ENCODE results near the gene CNOT1. TPM values are rescaled to one million over a fixed set of nuclear protein-coding genes. Genes with fewer than 3 reads are reported as not detected.

Gene CNOT1
- total and polyA plus RNA-seq, 3 donors from 2014 or later, result 267 to 449 (median 272) TPM

- no peak for DNase-seq
- Histone ChIP-seq H3K27ac (no peak overlapping the region), H3K9me3 (no peaks in the 10 kb centered on the region), H3K4me3 (no peak overlapping the region), H3K4me1 (peaks cover 12% of the 10 kb centered on the region), H3K36me3 (ENCODE audit: low read depth, missing control alignments) (no peaks in the 10 kb centered on the region), H3K27me3 (no peaks in the 10 kb centered on the region)
- 79 to 81% methylated on average over 8 of the region's 8 CpGs for WGBS, 2 donors
- TF ChIP-seq CTCF (IDR thresholded peaks at IDR 0.05), result no peak
- TF ChIP-seq POLR2A (IDR thresholded peaks at IDR 0.05), result no peak
- intact Hi-C loops (cut with DNase I; ENCODE audit: low total_unique reads), result no loop called here
These were observed 21.0 kb downstream of the CNOT1 start for GRCh38 chr16:58608601-58609136.

GRCh38 chr16:58605562-58605961 is 24.1 kb downstream of the CNOT1 start:
- no peaks in the 10 kb centered on the region for H3K36me3 ChIP-seq (ENCODE audit: low read depth, missing control alignments)
- H3K4me1 ChIP-seq, result peaks cover 10% of the 10 kb centered on the region
- no peak for DNase-seq
- no peak overlapping the region for H3K27ac ChIP-seq
- H3K4me3 ChIP-seq, result no peak overlapping the region
- WGBS, 2 donors, result 82% methylated on average over 7 of the region's 7 CpGs
- no peaks in the 10 kb centered on the region for H3K9me3 ChIP-seq
- no peak for TF ChIP-seq CTCF (IDR thresholded peaks at IDR 0.05)
- no peak for TF ChIP-seq POLR2A (IDR thresholded peaks at IDR 0.05)
- H3K27me3 ChIP-seq, result no peaks in the 10 kb centered on the region
- intact Hi-C loops (cut with DNase I; ENCODE audit: low total_unique reads), result no loop called here

GRCh38 chr16:58591083-58591482 is 38.5 kb downstream of the CNOT1 start:
- no peak for TF ChIP-seq CTCF (IDR thresholded peaks at IDR 0.05)
- no peak for TF ChIP-seq POLR2A (IDR thresholded peaks at IDR 0.05)
- no peak for DNase-seq
- Histone ChIP-seq H3K9me3 (no peaks in the 10 kb centered on the region), H3K27ac (no peak overlapping the region), H3K36me3 (ENCODE audit: low read depth, missing control alignments) (no peaks in the 10 kb centered on the region), H3K27me3 (no peaks in the 10 kb centered on the region), H3K4me3 (no peak overlapping the region), H3K4me1 (no peaks in the 10 kb centered on the region)
- intact Hi-C loops (cut with DNase I; ENCODE audit: low total_unique reads), result no loop called here
- 38 to 86% methylated on average over 4 of the region's 4 CpGs for WGBS, 2 donors

- no peak overlapping the region for H3K27ac ChIP-seq
- H3K27me3 ChIP-seq, result no peaks in the 10 kb centered on the region
- H3K4me3 ChIP-seq, result no peak overlapping the region
- H3K4me1 ChIP-seq, result no peaks in the 10 kb centered on the region
- TF ChIP-seq CTCF (IDR thresholded peaks at IDR 0.05) (no peak), POLR2A (IDR thresholded peaks at IDR 0.05) (no peak)
- H3K9me3 ChIP-seq, result no peaks in the 10 kb centered on the region
- no peaks in the 10 kb centered on the region for H3K36me3 ChIP-seq (ENCODE audit: low read depth, missing control alignments)
- intact Hi-C loops (cut with DNase I; ENCODE audit: low total_unique reads), result no loop called here
- DNase-seq, result no peak
- 70 to 77% methylated on average over 10 of the region's 10 CpGs for WGBS, 2 donors
These were observed 40.2 kb downstream of the CNOT1 start for GRCh38 chr16:58589326-58589905.

- H3K4me1 ChIP-seq, result no peaks in the 10 kb centered on the region
- no peak overlapping the region for H3K27ac ChIP-seq
- no peaks in the 10 kb centered on the region for H3K36me3 ChIP-seq (ENCODE audit: low read depth, missing control alignments)
- H3K27me3 ChIP-seq, result no peaks in the 10 kb centered on the region
- TF ChIP-seq CTCF (IDR thresholded peaks at IDR 0.05), result no peak
- TF ChIP-seq POLR2A (IDR thresholded peaks at IDR 0.05), result no peak
- no peaks in the 10 kb centered on the region for H3K9me3 ChIP-seq
- intact Hi-C loops (cut with DNase I; ENCODE audit: low total_unique reads), result no loop called here
- DNase-seq, result no peak
- H3K4me3 ChIP-seq, result no peak overlapping the region
- WGBS, 2 donors, result 86 to 90% methylated on average over 3 of the region's 3 CpGs
These were observed 41.2 kb downstream of the CNOT1 start for GRCh38 chr16:58588406-58588805.

Data from testis (tissue), 3 donors.